KMS-11 (cell line): Measurements from ENCODE around the gene BTN1A1.
"Not testable (repeated sequence)": the region's sequence is repeated elsewhere in the genome, so short reads cannot be mapped to it uniquely, and the experiment has no call there.

ENCODE experiments used
- H2AFZ ChIP-seq: fragments of 200-600 bp; sonication (generic); 2 replicates; pipeline ENCODE4 v1.6.1; 2016; ENCODE audit warnings: antibody characterized with exemption, mixed run types, low read depth
- H3K27ac ChIP-seq: fragments of 200-600 bp; sonication (generic); 2 replicates; pipeline ENCODE4 v1.6.1; 2016; ENCODE audit warnings: mild to moderate bottlenecking, mixed run types
- H3K27me3 ChIP-seq: fragments of 200-600 bp; sonication (generic); 2 replicates; pipeline ENCODE4 v1.6.1; 2017; ENCODE audit warnings: mild to moderate bottlenecking, low read depth, mixed run types, moderate library complexity; ENCODE audit not compliant: insufficient read depth
- H3K36me3 ChIP-seq: fragments of 200-600 bp; sonication (generic); 2 replicates; pipeline ENCODE4 v1.6.1; 2017; ENCODE audit warnings: mild to moderate bottlenecking, mixed run types; ENCODE audit not compliant: insufficient read depth
- H3K4me1 ChIP-seq: fragments of 200-600 bp; sonication (generic); 2 replicates; pipeline ENCODE4 v1.6.1; 2016; ENCODE audit warnings: mild to moderate bottlenecking, low read depth, mixed run types; ENCODE audit not compliant: poor library complexity, severe bottlenecking
- H3K4me2 ChIP-seq: fragments of 200-600 bp; sonication (generic); 2 replicates; pipeline ENCODE4 v1.7.0; 2016; ENCODE audit warnings: mild to moderate bottlenecking, mixed run types
- H3K4me3 ChIP-seq: fragments of 200-600 bp; sonication (generic); IDR thresholded peaks from 2 replicates; pipeline ENCODE4 v1.6.1; 2017; ENCODE audit warnings: low read depth, low read length, mixed read lengths; ENCODE audit not compliant: insufficient read depth
- H3K79me2 ChIP-seq: fragments of 200-600 bp; sonication (generic); 2 replicates; pipeline ENCODE4 v1.6.1; 2016; ENCODE audit warnings: low read depth, mixed run types; ENCODE audit not compliant: insufficient read depth
- H3K9ac ChIP-seq: fragments of 200-600 bp; sonication (generic); 2 replicates; pipeline ENCODE4 v1.6.1; 2016; ENCODE audit warnings: mild to moderate bottlenecking, mixed run types
- H4K20me1 ChIP-seq: fragments of 200-600 bp; sonication (generic); 2 replicates; pipeline ENCODE4 v1.6.1; 2016; ENCODE audit warnings: mild to moderate bottlenecking, mixed run types; ENCODE audit not compliant: insufficient read depth
- CTCF ChIP-seq: fragments of 200-600 bp; sonication (generic); conservative IDR thresholded peaks from 2 replicates; pipeline ENCODE4 v1.6.1; 2017; ENCODE audit warnings: low read depth, mild to moderate bottlenecking, antibody characterized with exemption, low read length, moderate library complexity, mixed read lengths

Gene BTN1A1

GRCh38 chr6:26457264-26457805 is 42.8 kb upstream of the BTN1A1 start:
- no peaks in the 10 kb centered on the region for H4K20me1 ChIP-seq
- TF ChIP-seq CTCF: no peak
- H3K9ac ChIP-seq: peak overlapping the region; percentile 69; the same call in 1 of the 2 replicates
- H2AFZ ChIP-seq: peak overlapping the region; percentile 88
- peaks cover 13% of the 10 kb centered on the region for H3K4me1 ChIP-seq
- H3K79me2 ChIP-seq: peaks cover 11% of the 10 kb centered on the region; the same call in 1 of the 2 replicates
- H3K36me3 ChIP-seq: no peaks in the 10 kb centered on the region
- H3K27ac ChIP-seq: peak overlapping the region; percentile 14; the same call in 1 of the 2 replicates
- peak overlapping the region; percentile 47 for H3K4me2 ChIP-seq
- H3K27me3 ChIP-seq: no peaks in the 10 kb centered on the region
- no peak overlapping the region for H3K4me3 ChIP-seq

- peak within 1 kb of the TSS; percentile 88 for H2AFZ ChIP-seq
- peak within 1 kb of the TSS; percentile 47 for H3K4me2 ChIP-seq
- H4K20me1 ChIP-seq: no peaks in the 10 kb centered on the region
- peaks cover 14% of the 10 kb centered on the region for H3K4me1 ChIP-seq
- peaks cover 11% of the 10 kb centered on the region; the same call in 1 of the 2 replicates for H3K79me2 ChIP-seq
- H3K27me3 ChIP-seq: no peaks in the 10 kb centered on the region
- no peak within 1 kb of the TSS for H3K4me3 ChIP-seq
- peak within 1 kb of the TSS; percentile 44 for H3K27ac ChIP-seq
- H3K9ac ChIP-seq: peak within 1 kb of the TSS; percentile 69
- no peak for TF ChIP-seq CTCF
- no peaks in the 10 kb centered on the region for H3K36me3 ChIP-seq
These were observed 42.1 kb upstream of the BTN1A1 start, which contains the start of gene BTN2A1 for GRCh38 chr6:26457806-26458688. BTN2A1 (plus strand) TSS chr6:26457955; CDS start chr6:26458637, 682 bp downstream.

GRCh38 chr6:26459023-26459810 is 40.9 kb upstream of the BTN1A1 start:
- H2AFZ ChIP-seq: no peak overlapping the region
- H3K79me2 ChIP-seq: peaks cover 11% of the 10 kb centered on the region; the same call in 1 of the 2 replicates
- no peak for TF ChIP-seq CTCF
- H3K4me3 ChIP-seq: no peak overlapping the region
- no peak overlapping the region for H3K27ac ChIP-seq
- H3K27me3 ChIP-seq: no peaks in the 10 kb centered on the region
- no peaks in the 10 kb centered on the region for H3K36me3 ChIP-seq
- H4K20me1 ChIP-seq: no peaks in the 10 kb centered on the region
- H3K4me2 ChIP-seq: peak overlapping the region; percentile 47
- H3K9ac ChIP-seq: no peak overlapping the region
- peaks cover 25% of the 10 kb centered on the region for H3K4me1 ChIP-seq

- H3K4me2 ChIP-seq, H3K27me3 ChIP-seq, H3K36me3 ChIP-seq, H2AFZ ChIP-seq, H4K20me1 ChIP-seq, H3K9ac ChIP-seq, H3K4me3 ChIP-seq, H3K27ac ChIP-seq: not testable (repeated sequence)
- Histone ChIP-seq H3K4me1 (peaks cover 25% of the 10 kb centered on the region), H3K79me2 (peaks cover 11% of the 10 kb centered on the region; the same call in 1 of the 2 replicates)
These were observed 38.8 kb upstream of the BTN1A1 start for GRCh38 chr6:26461353-26461752.
